WTC11 (cell line): Measurements from ENCODE around the gene TP53BP2. TPM values are rescaled to one million over a fixed set of nuclear protein-coding genes. Genes with fewer than 3 reads are reported as not detected.

Experiments used
- ATAC-seq: fragments of 200-7000 bp; cut with Tn5 transposase; 2 replicates; pipeline ENCODE4 v1.10.0; 2021; ENCODE audit warnings: mild to moderate bottlenecking, moderate library complexity
- CTCF ChIA-PET: fragments of 300-600 bp; sonication (Branson Sonifier 250); formaldehyde crosslinking; loops from one replicate; lab custom pipeline; 2021; ENCODE audit warnings: antibody characterized with exemption; lab: Charles Lee
- POLR2A ChIA-PET: fragments of 350-600 bp; sonication (Branson Sonifier 250); formaldehyde crosslinking; loops from one replicate; lab custom pipeline; 2021; ENCODE audit warnings: antibody characterized with exemption; lab: Charles Lee
- DNase-seq: peaks from one replicate; pipeline ENCODE4 v3.0.0; 2021; ENCODE audit warnings: low spot score
- H3K27ac Mint-ChIP-seq: 2 replicates; pipeline ENCODE4 v1.8.0; 2021; ENCODE audit warnings: mixed read lengths
- H3K27me3 Mint-ChIP-seq: 2 replicates; pipeline ENCODE4 v1.8.0; 2021; ENCODE audit warnings: low read depth, mild to moderate bottlenecking, moderate library complexity, mixed read lengths
- H3K36me3 Mint-ChIP-seq: 2 replicates; pipeline ENCODE4 v1.8.0; 2021; ENCODE audit warnings: mixed read lengths
- H3K4me1 Mint-ChIP-seq: 2 replicates; pipeline ENCODE4 v1.8.0; 2022; ENCODE audit warnings: mixed read lengths
- H3K4me3 Mint-ChIP-seq: 2 replicates; pipeline ENCODE4 v1.8.0; 2021; ENCODE audit warnings: mild to moderate bottlenecking, moderate library complexity, mixed read lengths
- H3K9me3 Mint-ChIP-seq: 2 replicates; pipeline ENCODE4 v1.8.0; 2021; ENCODE audit warnings: mixed read lengths
- CBFB ChIP-seq: sonication (generic); formaldehyde crosslinking; IDR thresholded peaks from 2 replicates; pipeline ENCODE4 v1.8.1; 2022; ENCODE audit warnings: mild to moderate bottlenecking, low read depth, missing genetic modification reagents
- EMX1 ChIP-seq: fragments of 250-450 bp; sonication (Bioruptor Pico); IDR thresholded peaks from 2 replicates; pipeline ENCODE4 v1.8.0; 2021; ENCODE audit warnings: mild to moderate bottlenecking
- FOXJ3 ChIP-seq: sonication (generic); formaldehyde crosslinking; IDR thresholded peaks from 2 replicates; pipeline ENCODE4 v1.9.0; 2021; ENCODE audit warnings: missing genetic modification reagents, mild to moderate bottlenecking, borderline replicate concordance
- FOXK1 ChIP-seq: sonication (generic); formaldehyde crosslinking; IDR thresholded peaks from 2 replicates; pipeline ENCODE4 v1.8.0; 2022; ENCODE audit warnings: mild to moderate bottlenecking, moderate library complexity, missing genetic modification reagents
- GTF2I ChIP-seq: fragments of 250-450 bp; sonication (Bioruptor Pico); conservative IDR thresholded peaks from 2 replicates; pipeline ENCODE4 v1.4.0; 2021; ENCODE audit warnings: mild to moderate bottlenecking
- JAZF1 ChIP-seq: fragments of 250-450 bp; sonication (Bioruptor Pico); IDR thresholded peaks from 2 replicates; pipeline ENCODE4 v1.9.0; 2021; ENCODE audit warnings: moderate library complexity, mild to moderate bottlenecking, inconsistent platforms
- KAT7 ChIP-seq: sonication (generic); formaldehyde crosslinking; IDR thresholded peaks from 2 replicates; pipeline ENCODE4 v1.8.1; 2023; ENCODE audit warnings: missing genetic modification reagents, mild to moderate bottlenecking, borderline replicate concordance
- NFATC4 ChIP-seq: fragments of 250-450 bp; sonication (Bioruptor Pico); IDR thresholded peaks from 2 replicates; pipeline ENCODE4 v1.9.0; 2021; ENCODE audit warnings: mild to moderate bottlenecking
- NR1H2 ChIP-seq: sonication (generic); formaldehyde crosslinking; IDR thresholded peaks from 2 replicates; pipeline ENCODE4 v1.9.0; 2021; ENCODE audit warnings: mild to moderate bottlenecking, moderate library complexity, missing genetic modification reagents
- RELA ChIP-seq: sonication (generic); formaldehyde crosslinking; IDR thresholded peaks from 2 replicates; pipeline ENCODE4 v1.8.1; 2022; ENCODE audit warnings: missing genetic modification reagents, mild to moderate bottlenecking, borderline replicate concordance
- SOX15 ChIP-seq: fragments of 250-450 bp; sonication (Bioruptor Pico); IDR thresholded peaks from 2 replicates; pipeline ENCODE4 v1.9.0; 2021; ENCODE audit warnings: mild to moderate bottlenecking
- SP1 ChIP-seq: sonication (generic); formaldehyde crosslinking; conservative IDR thresholded peaks from 2 replicates; pipeline ENCODE4 v1.8.1; 2022; ENCODE audit warnings: missing genetic modification reagents
- TEAD1 ChIP-seq: sonication (generic); formaldehyde crosslinking; IDR thresholded peaks from 2 replicates; pipeline ENCODE4 v1.8.0; 2022; ENCODE audit warnings: mild to moderate bottlenecking, missing genetic modification reagents
- TEAD4 ChIP-seq: sonication (generic); formaldehyde crosslinking; IDR thresholded peaks from 2 replicates; pipeline ENCODE4 v1.8.0; 2022; ENCODE audit warnings: mild to moderate bottlenecking, missing genetic modification reagents
- TP53 ChIP-seq: sonication (generic); formaldehyde crosslinking; IDR thresholded peaks from 2 replicates; pipeline ENCODE4 v1.8.1; 2023; ENCODE audit warnings: mild to moderate bottlenecking, missing genetic modification reagents
- ZNF138 ChIP-seq: sonication (generic); formaldehyde crosslinking; conservative IDR thresholded peaks from 2 replicates; pipeline ENCODE4 v1.8.1; 2022; ENCODE audit warnings: mild to moderate bottlenecking, moderate library complexity, missing genetic modification reagents
- total RNA-seq: library from RNA; stranded (reverse); gene quantifications from 3 replicates; pipeline ENCODE4 v1.2.3, GENCODE V29; 2021
- TF ChIP-seq, protein P1 (sequence below): fragments of 250-450 bp; sonication (Bioruptor Pico); IDR thresholded peaks from 2 replicates; pipeline ENCODE4 v1.8.0; 2021; ENCODE audit warnings: mild to moderate bottlenecking
- TF ChIP-seq, protein P2 (sequence below): fragments of 250-450 bp; sonication (Bioruptor Pico); IDR thresholded peaks from 2 replicates; pipeline ENCODE4 v2.1.2; 2022; ENCODE audit warnings: mild to moderate bottlenecking, moderate library complexity
- TF ChIP-seq, protein P3 (sequence below): sonication (generic); formaldehyde crosslinking; IDR thresholded peaks from 2 replicates; pipeline ENCODE4 v1.8.0; 2022; ENCODE audit warnings: mild to moderate bottlenecking, missing genetic modification reagents
- TF ChIP-seq, protein P4 (sequence below): fragments of 250-450 bp; sonication (Bioruptor Pico); IDR thresholded peaks from 2 replicates; pipeline ENCODE4 v1.9.0; 2021; ENCODE audit warnings: moderate library complexity, mild to moderate bottlenecking, inconsistent platforms, borderline replicate concordance
- TF ChIP-seq, protein P5 (sequence below): sonication (generic); formaldehyde crosslinking; IDR thresholded peaks from 2 replicates; pipeline ENCODE4 v1.8.0; 2022; ENCODE audit warnings: mild to moderate bottlenecking, missing genetic modification reagents
- TF ChIP-seq, protein P6 (sequence below): sonication (generic); formaldehyde crosslinking; IDR thresholded peaks from 2 replicates; pipeline ENCODE4 v1.8.0; 2023; ENCODE audit warnings: missing genetic modification reagents
- TF ChIP-seq, protein P7 (sequence below): sonication (generic); formaldehyde crosslinking; IDR thresholded peaks from 2 replicates; pipeline ENCODE4 v1.8.1; 2022; ENCODE audit warnings: missing genetic modification reagents, borderline replicate concordance
- TF ChIP-seq, protein P8 (sequence below): fragments of 250-450 bp; sonication (Bioruptor Pico); IDR thresholded peaks from 2 replicates; pipeline ENCODE4 v1.9.0; 2021; ENCODE audit warnings: mild to moderate bottlenecking

The TP53BP2 gene
- total RNA-seq, 1 experiment from 2014 or later = 42.7 TPM

DNA sequence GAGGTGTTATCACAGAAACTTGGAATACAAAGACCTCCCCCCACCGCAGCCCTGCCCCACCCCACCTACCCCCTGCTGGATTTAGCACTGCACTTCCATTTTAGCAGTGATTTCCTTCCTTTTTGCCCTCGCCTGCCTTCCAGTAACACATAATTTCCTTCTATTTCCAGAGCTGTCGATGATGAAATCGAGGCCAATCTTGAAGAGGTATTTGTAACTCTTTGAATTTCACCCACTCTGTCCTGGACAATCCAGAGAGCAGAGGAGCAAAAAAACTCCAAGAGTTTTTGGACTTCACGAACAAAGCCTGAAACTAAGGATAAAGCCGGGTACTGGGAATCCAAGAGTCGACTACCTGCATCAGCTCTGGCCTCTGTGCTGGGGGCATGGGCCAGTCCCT, 84.3 kb downstream of the TP53BP2 start:
- DNase-seq (no peak), ATAC-seq (no peak)
- ChIA-PET CTCF (no interaction called here), POLR2A (no interaction called here)
- Mint-ChIP-seq H3K4me3 (no peak overlapping the region), H3K9me3 (no peaks in the 10 kb centered on the region), H3K36me3 (0 out of 2 replicates have a peak, but pooled peaks cover 2% of the 10 kb centered on the region), H3K4me1 (peaks cover 6% of the 10 kb centered on the region), H3K27me3 (no peaks in the 10 kb centered on the region), H3K27ac (no peak overlapping the region)
- TF ChIP-seq TEAD1 (no peak), RELA (CRISPR knock-in tag) (no peak), SP1 (no peak), NR1H2 (CRISPR knock-in tag) (no peak), FOXK1 (CRISPR knock-in tag) (no peak), FOXJ3 (CRISPR knock-in tag) (no peak), JAZF1 (no peak), TEAD4 (CRISPR knock-in tag) (no peak), TP53 (CRISPR knock-in tag) (no peak), EMX1 (CRISPR knock-in tag) (no peak), ZNF138 (CRISPR knock-in tag) (no peak), NFATC4 (CRISPR knock-in tag) (no peak), KAT7 (CRISPR knock-in tag) (no peak), SOX15 (CRISPR knock-in tag) (no peak)
- TF ChIP-seq, protein P1, sequence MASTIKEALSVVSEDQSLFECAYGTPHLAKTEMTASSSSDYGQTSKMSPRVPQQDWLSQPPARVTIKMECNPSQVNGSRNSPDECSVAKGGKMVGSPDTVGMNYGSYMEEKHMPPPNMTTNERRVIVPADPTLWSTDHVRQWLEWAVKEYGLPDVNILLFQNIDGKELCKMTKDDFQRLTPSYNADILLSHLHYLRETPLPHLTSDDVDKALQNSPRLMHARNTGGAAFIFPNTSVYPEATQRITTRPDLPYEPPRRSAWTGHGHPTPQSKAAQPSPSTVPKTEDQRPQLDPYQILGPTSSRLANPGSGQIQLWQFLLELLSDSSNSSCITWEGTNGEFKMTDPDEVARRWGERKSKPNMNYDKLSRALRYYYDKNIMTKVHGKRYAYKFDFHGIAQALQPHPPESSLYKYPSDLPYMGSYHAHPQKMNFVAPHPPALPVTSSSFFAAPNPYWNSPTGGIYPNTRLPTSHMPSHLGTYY (CRISPR knock-in tag) = no peak
- TF ChIP-seq, protein P2, sequence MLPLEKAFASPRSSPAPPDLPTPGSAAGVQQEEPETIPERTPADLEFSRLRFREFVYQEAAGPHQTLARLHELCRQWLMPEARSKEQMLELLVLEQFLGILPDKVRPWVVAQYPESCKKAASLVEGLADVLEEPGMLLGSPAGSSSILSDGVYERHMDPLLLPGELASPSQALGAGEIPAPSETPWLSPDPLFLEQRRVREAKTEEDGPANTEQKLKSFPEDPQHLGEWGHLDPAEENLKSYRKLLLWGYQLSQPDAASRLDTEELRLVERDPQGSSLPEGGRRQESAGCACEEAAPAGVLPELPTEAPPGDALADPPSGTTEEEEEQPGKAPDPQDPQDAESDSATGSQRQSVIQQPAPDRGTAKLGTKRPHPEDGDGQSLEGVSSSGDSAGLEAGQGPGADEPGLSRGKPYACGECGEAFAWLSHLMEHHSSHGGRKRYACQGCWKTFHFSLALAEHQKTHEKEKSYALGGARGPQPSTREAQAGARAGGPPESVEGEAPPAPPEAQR = no peak
- TF ChIP-seq, protein P3, sequence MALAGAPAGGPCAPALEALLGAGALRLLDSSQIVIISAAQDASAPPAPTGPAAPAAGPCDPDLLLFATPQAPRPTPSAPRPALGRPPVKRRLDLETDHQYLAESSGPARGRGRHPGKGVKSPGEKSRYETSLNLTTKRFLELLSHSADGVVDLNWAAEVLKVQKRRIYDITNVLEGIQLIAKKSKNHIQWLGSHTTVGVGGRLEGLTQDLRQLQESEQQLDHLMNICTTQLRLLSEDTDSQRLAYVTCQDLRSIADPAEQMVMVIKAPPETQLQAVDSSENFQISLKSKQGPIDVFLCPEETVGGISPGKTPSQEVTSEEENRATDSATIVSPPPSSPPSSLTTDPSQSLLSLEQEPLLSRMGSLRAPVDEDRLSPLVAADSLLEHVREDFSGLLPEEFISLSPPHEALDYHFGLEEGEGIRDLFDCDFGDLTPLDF (CRISPR knock-in tag) = no peak
- TF ChIP-seq, protein P4, sequence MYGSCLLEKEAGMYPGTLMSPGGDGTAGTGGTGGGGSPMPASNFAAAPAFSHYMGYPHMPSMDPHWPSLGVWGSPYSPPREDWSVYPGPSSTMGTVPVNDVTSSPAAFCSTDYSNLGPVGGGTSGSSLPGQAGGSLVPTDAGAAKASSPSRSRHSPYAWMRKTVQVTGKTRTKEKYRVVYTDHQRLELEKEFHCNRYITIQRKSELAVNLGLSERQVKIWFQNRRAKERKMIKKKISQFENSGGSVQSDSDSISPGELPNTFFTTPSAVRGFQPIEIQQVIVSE = no peak
- TF ChIP-seq, protein P5, sequence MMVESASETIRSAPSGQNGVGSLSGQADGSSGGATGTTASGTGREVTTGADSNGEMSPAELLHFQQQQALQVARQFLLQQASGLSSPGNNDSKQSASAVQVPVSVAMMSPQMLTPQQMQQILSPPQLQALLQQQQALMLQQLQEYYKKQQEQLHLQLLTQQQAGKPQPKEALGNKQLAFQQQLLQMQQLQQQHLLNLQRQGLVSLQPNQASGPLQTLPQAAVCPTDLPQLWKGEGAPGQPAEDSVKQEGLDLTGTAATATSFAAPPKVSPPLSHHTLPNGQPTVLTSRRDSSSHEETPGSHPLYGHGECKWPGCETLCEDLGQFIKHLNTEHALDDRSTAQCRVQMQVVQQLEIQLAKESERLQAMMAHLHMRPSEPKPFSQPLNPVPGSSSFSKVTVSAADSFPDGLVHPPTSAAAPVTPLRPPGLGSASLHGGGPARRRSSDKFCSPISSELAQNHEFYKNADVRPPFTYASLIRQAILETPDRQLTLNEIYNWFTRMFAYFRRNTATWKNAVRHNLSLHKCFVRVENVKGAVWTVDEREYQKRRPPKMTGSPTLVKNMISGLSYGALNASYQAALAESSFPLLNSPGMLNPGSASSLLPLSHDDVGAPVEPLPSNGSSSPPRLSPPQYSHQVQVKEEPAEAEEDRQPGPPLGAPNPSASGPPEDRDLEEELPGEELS (CRISPR knock-in tag) = no peak
- TF ChIP-seq, protein P6, sequence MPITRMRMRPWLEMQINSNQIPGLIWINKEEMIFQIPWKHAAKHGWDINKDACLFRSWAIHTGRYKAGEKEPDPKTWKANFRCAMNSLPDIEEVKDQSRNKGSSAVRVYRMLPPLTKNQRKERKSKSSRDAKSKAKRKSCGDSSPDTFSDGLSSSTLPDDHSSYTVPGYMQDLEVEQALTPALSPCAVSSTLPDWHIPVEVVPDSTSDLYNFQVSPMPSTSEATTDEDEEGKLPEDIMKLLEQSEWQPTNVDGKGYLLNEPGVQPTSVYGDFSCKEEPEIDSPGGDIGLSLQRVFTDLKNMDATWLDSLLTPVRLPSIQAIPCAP = no peak

DNA sequence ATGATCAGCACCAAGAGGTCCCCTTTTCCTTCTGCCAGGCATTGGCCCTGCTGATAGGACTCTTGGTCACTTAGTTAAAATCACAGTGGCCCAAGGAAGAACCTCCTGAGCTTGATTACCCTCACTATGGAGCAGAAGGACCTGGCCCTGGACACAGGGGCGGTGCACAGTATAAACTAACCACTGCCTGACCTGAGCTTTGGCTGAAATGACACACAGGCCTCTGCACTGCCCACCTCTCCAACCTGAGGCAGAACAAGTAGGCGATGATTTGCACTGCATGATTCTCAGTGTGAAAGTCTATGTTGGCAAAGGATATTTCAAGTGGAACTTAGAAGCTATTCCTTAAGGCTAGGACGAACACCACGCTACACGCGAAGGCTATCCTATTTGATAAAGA, 84.9 kb downstream of the TP53BP2 start:
- Mint-ChIP-seq H3K36me3 (no peaks in the 10 kb centered on the region), H3K4me3 (no peak overlapping the region), H3K27ac (no peak overlapping the region), H3K9me3 (no peaks in the 10 kb centered on the region), H3K27me3 (no peaks in the 10 kb centered on the region), H3K4me1 (peaks cover 9% of the 10 kb centered on the region)
- ChIA-PET POLR2A (no interaction called here), CTCF (interaction anchor here (2.1 kb wide), 1 partner anchor 12 kb away, joined by 10 read pairs; no protein-coding TSS in a partner anchor)
- ATAC-seq = no peak
- no peak for DNase-seq
- TF ChIP-seq GTF2I (CRISPR knock-in tag) = no peak
- TF ChIP-seq, protein P7, sequence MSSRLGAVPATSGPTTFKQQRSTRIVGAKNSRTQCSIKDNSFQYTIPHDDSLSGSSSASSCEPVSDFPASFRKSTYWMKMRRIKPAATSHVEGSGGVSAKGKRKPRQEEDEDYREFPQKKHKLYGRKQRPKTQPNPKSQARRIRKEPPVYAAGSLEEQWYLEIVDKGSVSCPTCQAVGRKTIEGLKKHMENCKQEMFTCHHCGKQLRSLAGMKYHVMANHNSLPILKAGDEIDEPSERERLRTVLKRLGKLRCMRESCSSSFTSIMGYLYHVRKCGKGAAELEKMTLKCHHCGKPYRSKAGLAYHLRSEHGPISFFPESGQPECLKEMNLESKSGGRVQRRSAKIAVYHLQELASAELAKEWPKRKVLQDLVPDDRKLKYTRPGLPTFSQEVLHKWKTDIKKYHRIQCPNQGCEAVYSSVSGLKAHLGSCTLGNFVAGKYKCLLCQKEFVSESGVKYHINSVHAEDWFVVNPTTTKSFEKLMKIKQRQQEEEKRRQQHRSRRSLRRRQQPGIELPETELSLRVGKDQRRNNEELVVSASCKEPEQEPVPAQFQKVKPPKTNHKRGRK (CRISPR knock-in tag) = no peak
- TF ChIP-seq, protein P8, sequence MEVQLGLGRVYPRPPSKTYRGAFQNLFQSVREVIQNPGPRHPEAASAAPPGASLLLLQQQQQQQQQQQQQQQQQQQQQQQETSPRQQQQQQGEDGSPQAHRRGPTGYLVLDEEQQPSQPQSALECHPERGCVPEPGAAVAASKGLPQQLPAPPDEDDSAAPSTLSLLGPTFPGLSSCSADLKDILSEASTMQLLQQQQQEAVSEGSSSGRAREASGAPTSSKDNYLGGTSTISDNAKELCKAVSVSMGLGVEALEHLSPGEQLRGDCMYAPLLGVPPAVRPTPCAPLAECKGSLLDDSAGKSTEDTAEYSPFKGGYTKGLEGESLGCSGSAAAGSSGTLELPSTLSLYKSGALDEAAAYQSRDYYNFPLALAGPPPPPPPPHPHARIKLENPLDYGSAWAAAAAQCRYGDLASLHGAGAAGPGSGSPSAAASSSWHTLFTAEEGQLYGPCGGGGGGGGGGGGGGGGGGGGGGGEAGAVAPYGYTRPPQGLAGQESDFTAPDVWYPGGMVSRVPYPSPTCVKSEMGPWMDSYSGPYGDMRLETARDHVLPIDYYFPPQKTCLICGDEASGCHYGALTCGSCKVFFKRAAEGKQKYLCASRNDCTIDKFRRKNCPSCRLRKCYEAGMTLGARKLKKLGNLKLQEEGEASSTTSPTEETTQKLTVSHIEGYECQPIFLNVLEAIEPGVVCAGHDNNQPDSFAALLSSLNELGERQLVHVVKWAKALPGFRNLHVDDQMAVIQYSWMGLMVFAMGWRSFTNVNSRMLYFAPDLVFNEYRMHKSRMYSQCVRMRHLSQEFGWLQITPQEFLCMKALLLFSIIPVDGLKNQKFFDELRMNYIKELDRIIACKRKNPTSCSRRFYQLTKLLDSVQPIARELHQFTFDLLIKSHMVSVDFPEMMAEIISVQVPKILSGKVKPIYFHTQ (CRISPR knock-in tag) = no peak
- TF ChIP-seq CBFB (CRISPR knock-in tag) = no peak
